ENCODE measurements around the gene KDELR3. TPM values are rescaled to one million over a fixed set of nuclear protein-coding genes. Genes with fewer than 3 reads are reported as not detected.

KDELR3 gene
- total and polyA plus RNA-seq, 8 donors: 2.9 to 14.6 (median 5.8) TPM

DNA sequence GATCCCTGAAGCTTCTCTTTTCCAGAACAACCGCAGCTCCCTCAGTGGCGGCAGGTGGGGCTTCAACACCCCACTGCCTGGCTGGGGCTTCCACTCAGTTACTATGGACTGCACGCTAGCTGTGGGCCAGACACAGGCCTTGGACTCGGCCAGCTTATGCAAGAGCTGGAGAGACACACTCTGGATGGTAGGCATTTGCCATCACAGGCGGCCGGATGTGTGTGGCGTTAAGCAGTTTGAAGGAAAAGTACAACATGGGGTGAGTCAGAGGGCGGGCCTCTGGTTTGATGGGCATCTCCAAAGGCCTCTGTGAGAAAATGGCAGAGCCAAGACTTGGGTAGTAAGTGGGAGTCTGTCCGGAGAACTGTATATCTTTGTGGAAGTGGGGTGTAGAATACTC, 30.5 kb upstream of the KDELR3 start:
- Histone ChIP-seq H3K9me3 (no peaks in the 10 kb centered on the region), H3K36me3 (no peaks in the 10 kb centered on the region)
- no peak for DNase-seq

GRCh38 chr22:38440747-38441350, 27.0 kb upstream of the KDELR3 start:
- Histone ChIP-seq H3K4me1 (no peaks in the 10 kb centered on the region), H3K36me3 (no peaks in the 10 kb centered on the region), H3K4me3 (no peak overlapping the region), H3K27ac (no peak overlapping the region), H3K27me3 (no peaks in the 10 kb centered on the region), H3K9me3 (no peaks in the 10 kb centered on the region)
- WGBS, 2 donors: 73 to 77% methylated on average over 14 of the region's 14 CpGs
- ATAC-seq (no peak), FAIRE-seq (no peak), DNase-seq (peak in 1 of 6 donors; percentile 42)
- intact Hi-C loops (cut with DNase I): no loop called here
- TF ChIP-seq CTCF (IDR thresholded peaks at IDR 0.05): no peak

More for the DNA sequence above, 30.5 kb upstream of the KDELR3 start:
- intact Hi-C loops (cut with DNase I): no loop called here
- Histone ChIP-seq H3K4me3 (no peak overlapping the region), H3K27ac (no peak overlapping the region), H3K27me3 (no peaks in the 10 kb centered on the region), H3K4me1 (no peaks in the 10 kb centered on the region)
- TF ChIP-seq CTCF (IDR thresholded peaks at IDR 0.05): no peak
- no peak for FAIRE-seq
- WGBS, 2 donors: 91 to 93% methylated on average over 9 of the region's 9 CpGs
- no peak for ATAC-seq

DNA sequence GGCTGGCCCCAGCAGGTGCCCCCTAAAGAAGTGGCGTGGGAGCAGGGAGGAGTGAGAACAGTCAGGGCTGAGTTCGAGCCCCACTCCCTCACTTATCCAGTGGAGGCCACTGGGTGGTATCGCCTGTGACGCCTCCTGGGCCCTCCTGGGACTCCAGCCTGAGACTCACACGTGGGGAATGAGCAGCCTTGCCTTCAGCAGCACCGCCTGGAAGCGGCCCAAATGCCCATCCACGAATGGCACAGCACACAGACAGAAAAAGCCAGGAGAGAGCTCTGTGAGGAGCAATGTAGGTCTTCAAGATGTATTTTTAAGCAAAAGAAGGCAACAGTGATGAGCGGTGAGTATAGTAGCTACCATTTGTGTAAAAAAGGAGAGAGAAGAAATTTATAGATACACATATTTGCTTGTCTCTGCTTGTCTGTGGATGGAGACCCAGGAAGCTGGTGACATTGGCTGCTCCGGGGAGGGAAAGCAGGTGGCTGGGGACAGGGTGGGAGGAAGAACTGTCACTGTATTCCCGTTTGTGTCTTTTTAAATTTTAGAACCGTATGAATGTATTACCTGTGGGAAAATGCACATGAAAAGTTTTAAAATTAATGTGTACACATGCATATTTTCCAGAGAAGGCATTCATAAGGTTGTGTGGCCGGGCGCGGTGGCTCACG, 26.1 kb upstream of the KDELR3 start:
- intact Hi-C loops (cut with DNase I): no loop called here

GRCh38 chr22:38442967-38443627, 24.8 kb upstream of the KDELR3 start:
- Histone ChIP-seq H3K36me3 (no peaks in the 10 kb centered on the region), H3K27me3 (no peaks in the 10 kb centered on the region), H3K9me3 (no peaks in the 10 kb centered on the region), H3K4me3 (no peak overlapping the region), H3K27ac (no peak overlapping the region), H3K4me1 (no peaks in the 10 kb centered on the region)
- ATAC-seq (no peak), FAIRE-seq (no peak), DNase-seq (no peak)
- TF ChIP-seq CTCF (IDR thresholded peaks at IDR 0.05): no peak
- intact Hi-C loops (cut with DNase I): no loop called here
- WGBS, 2 donors: 56 to 62% methylated on average over 13 of the region's 13 CpGs

More for the DNA sequence above, 26.1 kb upstream of the KDELR3 start:
- no peak overlapping the region for H3K4me3 ChIP-seq
- H3K4me1 ChIP-seq: no peaks in the 10 kb centered on the region
- no peak overlapping the region for H3K27ac ChIP-seq
- WGBS, 2 donors: 66 to 68% methylated on average over 16 of the region's 16 CpGs
- ATAC-seq (no peak), FAIRE-seq (no peak), DNase-seq (peak in 1 of 6 donors; percentile 48)
- no peaks in the 10 kb centered on the region for H3K36me3 ChIP-seq
- H3K27me3 ChIP-seq: no peaks in the 10 kb centered on the region
- H3K9me3 ChIP-seq: no peaks in the 10 kb centered on the region
- no peak for TF ChIP-seq CTCF (IDR thresholded peaks at IDR 0.05)

Measured in pancreas (tissue), 10 donors.